ENCODE measurements around the gene NFKB2. TPM values are rescaled to one million over a fixed set of nuclear protein-coding genes. Genes with fewer than 3 reads are reported as not detected.

NFKB2 gene
- total and polyA plus RNA-seq, 2 donors (not counting 1 experiment from before 2014, with no cell fraction given): 255 to 398 TPM

DNA sequence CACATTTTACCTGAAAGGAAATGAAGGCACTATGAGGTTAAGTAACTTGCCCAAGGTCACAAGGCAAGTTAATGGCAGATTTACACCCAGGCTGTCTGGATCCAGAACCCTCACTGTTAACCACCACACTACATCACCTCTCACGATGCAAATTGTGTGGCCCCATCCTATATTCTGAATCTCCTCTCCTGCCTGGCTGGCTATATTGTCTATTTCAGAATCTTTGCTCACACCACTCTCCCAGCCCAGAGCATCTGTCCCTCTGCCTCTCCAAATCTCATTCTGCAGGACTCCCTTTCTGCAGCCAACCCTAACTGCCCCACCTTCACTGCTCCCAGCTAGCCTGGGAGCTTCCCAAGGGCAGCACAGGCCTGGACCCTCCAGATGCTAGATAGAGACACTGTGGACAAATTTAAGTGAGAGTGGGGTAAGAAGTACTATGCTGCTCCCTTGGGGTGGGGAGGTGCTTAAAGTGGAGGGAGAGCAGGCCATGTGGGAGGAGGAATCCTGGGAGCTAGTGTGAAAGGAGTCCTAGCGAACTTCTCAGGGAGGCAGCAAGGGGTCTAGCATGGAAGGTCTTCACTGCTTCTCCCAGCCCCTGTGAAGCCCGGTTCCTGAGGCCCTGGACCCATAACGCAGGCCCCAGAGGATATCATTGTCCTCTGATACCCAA, 36.1 kb downstream of the NFKB2 start:
- peak overlapping the region; percentile 45 to 93 (median 90) for H3K4me3 ChIP-seq (ENCODE audit: control extremely low read depth in 1 of 5, extremely low read depth in 1 of 5, insufficient read depth in 1 of 5, low read depth in 2 of 5, low read length in 4 of 5)

More for the DNA sequence above, 36.1 kb downstream of the NFKB2 start:
- H3K4me1 ChIP-seq (ENCODE audit: control insufficient read depth in 2 of 2, insufficient read depth in 2 of 2, low read length in 2 of 2): peaks cover 26 to 42% of the 10 kb centered on the region in 2 donors
- H3K27me3 Mint-ChIP-seq: no peaks in the 10 kb centered on the region
- peaks cover 11% of the 10 kb centered on the region for H3K79me2 ChIP-seq (ENCODE audit: control insufficient read depth, insufficient read depth, low read length)
- peak overlapping the region in 1 of 2 donors; percentile 75 for H3K27ac ChIP-seq (ENCODE audit: low read length in 2 of 2)
- no peaks in the 10 kb centered on the region for H4K20me1 ChIP-seq (ENCODE audit: control insufficient read depth, insufficient read depth, low read length, poor library complexity, severe bottlenecking)
- 21% methylated on average over 3 of the region's 4 CpGs for WGBS (ENCODE audit: insufficient coverage)
- intact Hi-C loops (cut with micrococcal nuclease): loop anchor here (1.0 kb wide), 5 partner anchors 10 to 186 kb away; partner anchors contain the start of genes ACTR1A and GBF1
- H3K4me1 Mint-ChIP-seq: peaks cover 36% of the 10 kb centered on the region
- peak overlapping the region; percentile 91 for H3K27ac Mint-ChIP-seq
- peak overlapping the region; percentile 96 for H3K4me3 Mint-ChIP-seq
- H3K9me3 ChIP-seq (ENCODE audit: control extremely low read depth in 1 of 3, control insufficient read depth in 2 of 3, insufficient read depth in 1 of 3, low read length in 2 of 3): no peaks in the 10 kb centered on the region
- peak overlapping the region; percentile 95 for H2AFZ ChIP-seq (ENCODE audit: insufficient read depth, low read depth, low read length, poor library complexity, severe bottlenecking)
- no peak for TF ChIP-seq CTCF (IDR thresholded peaks at IDR 0.05)
- no peak for TF ChIP-seq EZH2 (IDR thresholded peaks at IDR 0.05; ENCODE audit: borderline replicate concordance, insufficient read depth, low read depth, low read length, poor library complexity, severe bottlenecking)
- ChIA-PET CTCF (interaction anchor here (1.1 to 2.4 kb wide), 4 partner anchors 10 to 152 kb away, joined by 3 to 22 read pairs (median 12); partner anchors contain the start of genes C10orf95, FBXL15 and NFKB2), POLR2A (interaction anchor here (0.9 to 3.8 kb wide), 6 partner anchors 10 to 71 kb away, joined by 3 to 32 read pairs (median 11); partner anchors contain the start of genes ACTR1A, C10orf95, FBXL15 and NFKB2)
- ATAC-seq (ENCODE audit: low read depth) (no peak), DNase-seq (no peak)
- no peaks in the 10 kb centered on the region for H3K27me3 ChIP-seq (replicated peaks in 1 of 4; ENCODE audit: control extremely low read depth in 1 of 4, control insufficient read depth in 3 of 4, insufficient read depth in 4 of 4, low read length in 3 of 4)
- peak overlapping the region; percentile 90 for H3K4me2 ChIP-seq (replicated peaks; ENCODE audit: low read depth, low read length, poor library complexity, severe bottlenecking)
- no peaks in the 10 kb centered on the region for H3K36me3 ChIP-seq (replicated peaks in 1 of 2; ENCODE audit: control extremely low read depth in 1 of 2, control insufficient read depth in 1 of 2, extremely low read depth in 1 of 2, insufficient read depth in 2 of 2, low read length in 1 of 2)
- no peaks in the 10 kb centered on the region for H3K9me3 Mint-ChIP-seq (ENCODE audit: insufficient read depth)
- peak overlapping the region; percentile 88 for H3K9ac ChIP-seq (ENCODE audit: low read length)
